Measurements from ENCODE around the gene OSBP. TPM values are rescaled to one million over a fixed set of nuclear protein-coding genes. Genes with fewer than 3 reads are reported as not detected.

The OSBP gene
- total and polyA plus RNA-seq, 4 donors: 12.0 to 41.9 (median 30.2) TPM

DNA sequence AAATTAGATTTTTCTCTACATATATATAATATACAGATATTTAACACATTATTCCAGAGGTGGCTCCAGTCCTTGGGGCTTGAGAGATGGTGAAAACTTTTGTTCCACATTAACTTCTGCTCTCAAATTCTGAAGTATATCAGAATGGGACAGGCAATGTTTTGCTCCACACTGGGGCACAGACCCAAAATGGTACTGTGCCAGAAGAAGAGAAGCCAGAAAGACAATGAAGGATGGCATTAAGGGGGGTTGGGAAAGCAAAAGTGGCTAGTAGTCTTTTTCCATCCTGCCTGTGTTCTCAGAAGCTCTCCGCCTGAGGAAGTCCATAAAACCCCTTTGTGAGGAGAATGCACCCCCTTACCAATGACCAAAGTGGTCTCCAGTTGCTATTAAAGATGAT lies 40.1 kb downstream of the OSBP start:
- Histone ChIP-seq H3K4me3 (no peak overlapping the region), H3K36me3 (ENCODE audit: control insufficient read depth in 4 of 4, insufficient read depth in 4 of 4, low read length in 4 of 4) (peaks cover 24 to 35% (median 27%) of the 10 kb centered on the region in 4 donors), H3K4me1 (ENCODE audit: control insufficient read depth in 5 of 5, insufficient read depth in 5 of 5, low read length in 5 of 5) (no peaks in the 10 kb centered on the region), H3K27me3 (ENCODE audit: control insufficient read depth in 3 of 3, insufficient read depth in 3 of 3, low read length in 2 of 3) (no peaks in the 10 kb centered on the region), H3K9ac (ENCODE audit: insufficient read depth in 1 of 2, low read length in 2 of 2) (no peak overlapping the region), H3K9me3 (ENCODE audit: control insufficient read depth in 4 of 4, insufficient read depth in 3 of 4, low read length in 3 of 4) (no peaks in the 10 kb centered on the region), H3K27ac (ENCODE audit: low read depth in 1 of 2, low read length in 1 of 2) (no peak overlapping the region)
- WGBS, 2 donors: 94 to 100% methylated on average over 1 of the region's 1 CpG
- no peak for DNase-seq
- TF ChIP-seq, protein P1, sequence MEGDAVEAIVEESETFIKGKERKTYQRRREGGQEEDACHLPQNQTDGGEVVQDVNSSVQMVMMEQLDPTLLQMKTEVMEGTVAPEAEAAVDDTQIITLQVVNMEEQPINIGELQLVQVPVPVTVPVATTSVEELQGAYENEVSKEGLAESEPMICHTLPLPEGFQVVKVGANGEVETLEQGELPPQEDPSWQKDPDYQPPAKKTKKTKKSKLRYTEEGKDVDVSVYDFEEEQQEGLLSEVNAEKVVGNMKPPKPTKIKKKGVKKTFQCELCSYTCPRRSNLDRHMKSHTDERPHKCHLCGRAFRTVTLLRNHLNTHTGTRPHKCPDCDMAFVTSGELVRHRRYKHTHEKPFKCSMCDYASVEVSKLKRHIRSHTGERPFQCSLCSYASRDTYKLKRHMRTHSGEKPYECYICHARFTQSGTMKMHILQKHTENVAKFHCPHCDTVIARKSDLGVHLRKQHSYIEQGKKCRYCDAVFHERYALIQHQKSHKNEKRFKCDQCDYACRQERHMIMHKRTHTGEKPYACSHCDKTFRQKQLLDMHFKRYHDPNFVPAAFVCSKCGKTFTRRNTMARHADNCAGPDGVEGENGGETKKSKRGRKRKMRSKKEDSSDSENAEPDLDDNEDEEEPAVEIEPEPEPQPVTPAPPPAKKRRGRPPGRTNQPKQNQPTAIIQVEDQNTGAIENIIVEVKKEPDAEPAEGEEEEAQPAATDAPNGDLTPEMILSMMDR (IDR thresholded peaks at IDR 0.05; ENCODE audit: control extremely low read depth, extremely low read depth): no peak
- ATAC-seq (ENCODE audit: insufficient read depth, low FRiP score): no peak

- no peak for DNase-seq
- Histone ChIP-seq H3K9me3 (ENCODE audit: control insufficient read depth in 4 of 4, insufficient read depth in 3 of 4, low read length in 3 of 4) (no peaks in the 10 kb centered on the region), H3K9ac (ENCODE audit: insufficient read depth in 1 of 2, low read length in 2 of 2) (no peak overlapping the region), H3K4me3 (no peak overlapping the region), H3K4me1 (ENCODE audit: control insufficient read depth in 5 of 5, insufficient read depth in 5 of 5, low read length in 5 of 5) (no peaks in the 10 kb centered on the region), H3K36me3 (ENCODE audit: control insufficient read depth in 4 of 4, insufficient read depth in 4 of 4, low read length in 4 of 4) (peaks cover 20 to 32% (median 27%) of the 10 kb centered on the region in 4 donors), H3K27me3 (ENCODE audit: control insufficient read depth in 3 of 3, insufficient read depth in 3 of 3, low read length in 2 of 3) (no peaks in the 10 kb centered on the region), H3K27ac (ENCODE audit: low read depth in 1 of 2, low read length in 1 of 2) (peak overlapping the region in 1 of 2 donors; percentile 24)
- TF ChIP-seq, protein P1 (IDR thresholded peaks at IDR 0.05; ENCODE audit: control extremely low read depth, extremely low read depth): no peak
- ATAC-seq (ENCODE audit: insufficient read depth, low FRiP score): no peak
- WGBS, 2 donors: 84 to 92% methylated on average over 5 of the region's 5 CpGs
Observed at GRCh38 chr11:59574932-59575502, 40.6 kb downstream of the OSBP start.

DNA sequence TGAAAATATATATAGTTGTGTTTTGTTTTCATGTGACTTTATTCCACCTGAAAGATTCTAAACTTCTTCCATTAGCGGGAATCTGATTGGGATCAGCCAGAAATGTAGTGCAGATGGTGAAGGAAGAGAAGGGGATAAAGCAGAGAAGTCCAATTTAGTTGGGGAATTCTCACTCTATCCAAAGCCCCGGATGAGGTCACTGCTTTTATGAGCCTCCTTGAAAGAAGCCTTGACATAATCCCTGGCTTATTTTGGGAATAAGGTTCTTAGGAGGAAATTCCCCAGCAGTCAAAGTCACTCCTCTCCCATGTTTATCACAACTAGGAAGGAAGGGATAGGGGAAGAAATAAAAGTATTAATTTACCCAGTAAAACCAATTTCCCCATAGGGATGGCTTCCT lies 41.1 kb downstream of the OSBP start:
- TF ChIP-seq, protein P1 (IDR thresholded peaks at IDR 0.05; ENCODE audit: control extremely low read depth, extremely low read depth): no peak
- H3K27ac ChIP-seq (ENCODE audit: low read depth in 1 of 2, low read length in 1 of 2): no peak overlapping the region

DNA sequence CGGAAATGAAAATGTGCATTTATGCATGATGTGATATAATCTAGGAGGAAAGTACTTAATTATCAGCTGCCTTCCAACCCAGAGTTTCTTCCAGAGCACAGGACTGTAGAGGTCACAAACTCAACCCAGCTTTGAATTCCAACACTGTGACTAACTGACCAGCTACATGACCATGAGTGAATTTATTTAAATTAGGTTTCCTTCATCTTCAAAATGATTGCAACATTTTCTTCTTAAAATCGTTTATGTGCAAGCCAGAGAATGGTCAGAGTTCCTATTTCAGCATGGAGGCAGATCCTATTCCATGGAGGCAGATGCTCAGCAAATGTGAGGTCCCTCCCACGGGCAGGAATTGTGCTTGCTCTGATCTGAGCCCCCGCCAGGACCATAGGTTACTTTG lies 42.4 kb downstream of the OSBP start:
- peaks cover 18 to 26% (median 22%) of the 10 kb centered on the region in 4 donors for H3K36me3 ChIP-seq (ENCODE audit: control insufficient read depth in 4 of 4, insufficient read depth in 4 of 4, low read length in 4 of 4)
- ATAC-seq (ENCODE audit: insufficient read depth, low FRiP score) (peak; percentile 6), DNase-seq (no peak)
- WGBS, 2 donors: 78 to 80% methylated on average over 4 of the region's 4 CpGs
- H3K9ac ChIP-seq (ENCODE audit: insufficient read depth in 1 of 2, low read length in 2 of 2): no peak overlapping the region
- H3K9me3 ChIP-seq (ENCODE audit: control insufficient read depth in 4 of 4, insufficient read depth in 3 of 4, low read length in 3 of 4): no peaks in the 10 kb centered on the region
- TF ChIP-seq, protein P1 (IDR thresholded peaks at IDR 0.05; ENCODE audit: control extremely low read depth, extremely low read depth): no peak
- H3K4me3 ChIP-seq: no peak overlapping the region
- no peak overlapping the region for H3K27ac ChIP-seq (ENCODE audit: low read depth in 1 of 2, low read length in 1 of 2)
- H3K4me1 ChIP-seq (ENCODE audit: control insufficient read depth in 5 of 5, insufficient read depth in 5 of 5, low read length in 5 of 5): no peaks in the 10 kb centered on the region
- no peaks in the 10 kb centered on the region for H3K27me3 ChIP-seq (ENCODE audit: control insufficient read depth in 3 of 3, insufficient read depth in 3 of 3, low read length in 2 of 3)

More for the DNA sequence above, 41.1 kb downstream of the OSBP start:
- DNase-seq (no peak), ATAC-seq (ENCODE audit: insufficient read depth, low FRiP score) (no peak)
- 85 to 91% methylated on average over 2 of the region's 2 CpGs for WGBS, 2 donors
- H3K4me1 ChIP-seq (ENCODE audit: control insufficient read depth in 5 of 5, insufficient read depth in 5 of 5, low read length in 5 of 5): no peaks in the 10 kb centered on the region
- no peak overlapping the region for H3K9ac ChIP-seq (ENCODE audit: insufficient read depth in 1 of 2, low read length in 2 of 2)
- no peaks in the 10 kb centered on the region for H3K9me3 ChIP-seq (ENCODE audit: control insufficient read depth in 4 of 4, insufficient read depth in 3 of 4, low read length in 3 of 4)
- H3K27me3 ChIP-seq (ENCODE audit: control insufficient read depth in 3 of 3, insufficient read depth in 3 of 3, low read length in 2 of 3): no peaks in the 10 kb centered on the region
- H3K4me3 ChIP-seq: no peak overlapping the region
- H3K36me3 ChIP-seq (ENCODE audit: control insufficient read depth in 4 of 4, insufficient read depth in 4 of 4, low read length in 4 of 4): peaks cover 19 to 30% (median 25%) of the 10 kb centered on the region in 4 donors
